NCI-H345 treated with DMSO at 0.1 percent for 48 hours (cell line): ENCODE results near the gene RNF152.
A peak's percentile ranks its signal among the peaks of the same experiment; 100 is the strongest.

Source experiments
- DNase-seq: peaks from one replicate; lab custom pipeline; 2025; ENCODE audit not compliant: unreplicated experiment; lab: John Stamatoyannopoulos, UW

The RNF152 gene

GRCh38 chr18:61894751-61895524 lies 2.1 kb upstream of the RNF152 start:
- no peak for DNase-seq

- DNase-seq: peak; percentile 55
Measured at GRCh38 chr18:61893971-61894750, 1.4 kb upstream of the RNF152 start.

GRCh38 chr18:61893309-61893970 lies 633 bp upstream of the RNF152 start:
- peak; percentile 10 for DNase-seq

GRCh38 chr18:61891894-61892293 lies 913 bp downstream of the RNF152 start:
- DNase-seq: no peak

GRCh38 chr18:61891271-61891670 lies 1.5 kb downstream of the RNF152 start:
- DNase-seq: no peak

- DNase-seq: no peak
Measured at GRCh38 chr18:61890344-61890743, 2.5 kb downstream of the RNF152 start.

- no peak for DNase-seq
Measured at GRCh38 chr18:61889541-61889940, 3.3 kb downstream of the RNF152 start.

GRCh38 chr18:61888622-61889021 lies 4.2 kb downstream of the RNF152 start:
- no peak for DNase-seq

GRCh38 chr18:61887838-61888237 lies 5.0 kb downstream of the RNF152 start:
- DNase-seq: no peak

GRCh38 chr18:61883547-61883946 lies 9.3 kb downstream of the RNF152 start:
- DNase-seq: no peak

- DNase-seq: no peak
Measured at GRCh38 chr18:61882296-61883004, 10.4 kb downstream of the RNF152 start.

- peak; percentile 21 for DNase-seq
Measured at GRCh38 chr18:61876899-61877298, 15.9 kb downstream of the RNF152 start.

GRCh38 chr18:61870151-61870550 lies 22.7 kb downstream of the RNF152 start:
- no peak for DNase-seq

- DNase-seq: no peak
Measured at GRCh38 chr18:61869636-61870035, 23.2 kb downstream of the RNF152 start.

- no peak for DNase-seq
Measured at GRCh38 chr18:61865466-61866175, 27.2 kb downstream of the RNF152 start.

GRCh38 chr18:61861372-61861771 lies 31.4 kb downstream of the RNF152 start:
- DNase-seq: no peak

GRCh38 chr18:61860302-61860701 lies 32.5 kb downstream of the RNF152 start:
- no peak for DNase-seq

GRCh38 chr18:61859113-61859512 lies 33.7 kb downstream of the RNF152 start:
- no peak for DNase-seq

GRCh38 chr18:61856678-61857077 lies 36.1 kb downstream of the RNF152 start:
- no peak for DNase-seq
